DMS79 (cell line): Measurements from ENCODE around the gene ARR3.
"Not testable (repeated sequence)": the region's sequence is repeated elsewhere in the genome, so short reads cannot be mapped to it uniquely, and the experiment has no call there.

Source experiments
- DNase-seq: peaks from one replicate; lab custom pipeline; 2025; lab: John Stamatoyannopoulos, UW

The ARR3 gene

DNA sequence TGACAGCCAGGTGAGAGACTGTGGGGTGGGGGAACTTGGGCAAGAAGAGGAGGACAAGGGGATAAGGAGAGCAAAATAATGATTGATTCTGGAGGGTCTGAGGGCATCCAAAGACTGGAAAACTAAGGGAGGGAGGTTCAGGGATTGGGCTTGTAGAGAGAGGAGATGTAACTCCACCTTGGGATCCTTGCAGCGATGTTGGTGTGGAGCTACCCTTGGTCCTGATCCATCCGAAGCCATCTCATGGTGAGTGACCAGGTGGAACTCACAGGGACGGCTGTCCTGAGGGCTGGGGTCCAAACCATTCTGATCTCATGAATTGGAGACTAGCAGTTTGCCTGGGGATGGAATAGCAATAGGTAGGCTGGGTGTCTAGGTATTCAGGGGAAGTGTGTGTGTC is 12.4 kb downstream of the ARR3 start:
- DNase-seq, result no peak

DNA sequence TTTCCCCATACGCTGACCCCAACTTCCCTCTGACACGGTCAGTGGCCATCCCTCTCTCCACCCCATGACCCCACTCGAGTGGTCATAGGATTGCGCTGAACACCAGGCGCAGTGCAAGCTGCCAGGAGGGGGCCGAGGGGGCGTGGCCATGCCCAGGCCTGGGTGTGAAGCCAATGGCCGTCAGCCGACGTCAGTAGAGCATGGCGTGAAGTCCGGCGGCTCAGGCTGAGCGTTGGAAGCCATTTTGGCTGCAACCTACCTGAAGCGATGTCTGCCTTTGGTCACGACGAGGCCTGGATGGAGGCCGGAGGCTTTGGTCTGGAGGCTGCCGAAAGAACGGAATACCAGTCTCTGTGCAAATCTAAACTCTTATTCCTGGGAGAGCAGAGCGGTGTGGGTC is 13.8 kb downstream of the ARR3 start, which contains the start of gene RAB41:
TSS of gene RAB41 (plus strand) at position 222 of the 400 bp plus-strand sequence. CDS start at position 268, 46 bp downstream.
- DNase-seq, result no peak

DNA sequence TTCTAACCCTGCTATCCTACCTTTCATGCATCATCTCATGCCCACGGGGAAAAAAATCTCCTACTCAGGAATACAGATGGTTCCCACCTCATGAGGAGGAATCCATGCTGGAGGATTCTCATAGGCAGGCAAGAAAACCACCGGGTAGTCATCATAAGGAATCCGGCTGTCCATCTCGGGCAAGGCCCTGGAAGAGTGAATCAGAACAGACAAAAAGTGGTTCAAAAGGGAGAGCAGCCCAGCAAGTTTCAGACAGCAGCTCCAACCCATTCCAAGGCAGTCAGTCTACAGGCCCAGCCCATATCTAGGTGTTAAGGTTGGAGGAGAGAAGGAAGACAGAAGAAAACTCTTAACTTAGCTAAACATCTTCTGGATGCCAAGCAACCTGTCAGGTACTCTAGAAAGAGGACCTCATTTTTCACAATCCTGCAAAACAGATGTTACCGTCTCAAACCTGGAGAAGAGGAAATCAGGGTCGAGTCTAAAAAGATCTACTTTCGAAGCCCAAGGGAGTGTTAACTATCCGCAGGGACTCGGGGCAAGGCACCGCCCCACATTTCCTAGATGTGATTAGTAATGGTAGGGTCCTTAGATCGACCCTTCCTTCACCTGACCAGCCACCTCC is 21.1 kb downstream of the ARR3 start:
- no peak for DNase-seq

DNA sequence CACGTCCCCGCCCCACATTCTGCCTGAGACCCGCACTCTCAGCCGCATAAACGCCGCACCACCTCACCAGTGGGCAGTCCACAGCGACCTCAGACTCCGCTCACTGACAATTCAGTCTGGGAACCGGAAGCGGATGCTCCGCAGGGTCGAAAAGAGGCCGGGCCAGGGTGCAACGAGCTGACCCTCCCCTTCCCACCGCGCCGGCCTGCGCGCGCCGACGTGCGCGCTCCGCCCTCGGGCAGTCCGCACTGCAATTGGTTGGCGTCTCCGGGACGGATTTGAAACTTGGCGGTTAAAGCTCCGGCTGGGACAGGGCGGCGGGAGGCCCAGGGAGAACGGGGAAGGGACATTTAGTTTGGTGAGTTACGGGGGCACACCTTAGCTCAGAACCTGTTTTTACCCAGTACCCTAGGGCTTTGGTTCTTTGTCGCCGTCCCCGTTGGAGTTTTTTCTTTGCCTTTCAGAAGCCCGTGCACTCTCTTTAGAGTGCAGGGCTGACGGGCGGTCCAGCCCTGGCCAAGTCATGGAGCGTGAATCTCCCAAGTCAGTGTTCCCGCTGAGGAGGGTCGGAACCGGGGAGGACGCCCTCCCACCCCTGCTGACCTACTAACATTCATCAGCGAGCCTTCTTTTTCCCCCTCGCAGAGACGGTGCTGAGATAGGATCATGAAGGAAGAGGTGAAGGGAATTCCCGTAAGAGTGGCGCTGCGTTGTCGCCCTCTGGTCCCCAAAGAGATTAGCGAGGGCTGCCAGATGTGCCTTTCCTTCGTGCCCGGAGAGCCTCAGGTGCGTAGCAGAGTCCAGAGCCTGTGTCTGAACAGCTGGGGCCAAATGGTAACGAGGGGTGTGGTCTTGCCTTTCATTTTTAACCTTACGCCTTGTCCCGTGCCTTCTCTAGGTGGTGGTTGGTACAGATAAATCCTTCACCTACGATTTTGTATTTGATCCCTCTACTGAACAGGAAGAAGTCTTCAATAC is 21.9 kb downstream of the ARR3 start, which contains the start of the genes KIF4A and PDZD11:
TSS of gene KIF4A (plus strand) at position 312 of the 978 bp plus-strand sequence. CDS start at position 667, 355 bp downstream.
TSS of gene PDZD11 (minus strand) at position 135 of the 978 bp plus-strand sequence. CDS start 586 bp downstream, outside the sequence.
- peak; percentile 48 for DNase-seq

DNA sequence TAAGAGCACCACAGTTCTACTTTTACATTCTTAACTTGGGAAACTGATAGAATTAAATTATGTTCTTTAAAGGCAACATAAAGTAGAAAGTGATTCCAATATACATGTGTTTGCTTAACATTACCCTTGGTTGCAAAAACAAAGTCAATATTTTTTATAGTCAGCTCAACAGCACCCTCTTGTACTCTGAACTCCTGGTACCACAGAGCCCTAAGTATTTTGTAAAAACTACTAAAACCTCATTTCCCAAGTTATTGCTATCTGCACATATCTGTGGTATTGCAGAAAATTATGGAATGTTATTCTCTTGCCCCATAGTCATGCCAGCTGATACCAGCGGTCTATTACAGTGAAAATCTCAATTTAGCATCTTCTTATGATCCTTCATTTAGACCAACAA is 24.7 kb downstream of the ARR3 start:
- DNase-seq, result no peak

DNA sequence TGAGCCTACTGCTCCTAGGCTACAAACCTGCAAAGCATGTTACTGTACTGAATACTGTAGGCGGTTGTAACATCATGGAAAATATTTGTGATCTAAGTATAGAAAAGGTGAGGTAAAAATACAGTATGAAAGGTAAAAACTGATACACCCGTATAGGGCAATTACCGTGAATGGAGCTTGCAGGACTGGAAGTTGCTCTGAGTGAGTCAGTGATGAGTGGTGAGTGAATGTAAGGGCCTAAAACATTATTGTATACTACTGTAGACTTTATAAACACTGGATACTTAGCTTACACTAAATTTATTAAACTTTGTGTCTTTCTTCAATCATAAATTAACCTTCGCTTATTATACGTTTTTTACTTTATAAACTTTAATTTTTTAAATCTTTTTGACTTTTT is 25.5 kb downstream of the ARR3 start:
- DNase-seq, result no peak

DNA sequence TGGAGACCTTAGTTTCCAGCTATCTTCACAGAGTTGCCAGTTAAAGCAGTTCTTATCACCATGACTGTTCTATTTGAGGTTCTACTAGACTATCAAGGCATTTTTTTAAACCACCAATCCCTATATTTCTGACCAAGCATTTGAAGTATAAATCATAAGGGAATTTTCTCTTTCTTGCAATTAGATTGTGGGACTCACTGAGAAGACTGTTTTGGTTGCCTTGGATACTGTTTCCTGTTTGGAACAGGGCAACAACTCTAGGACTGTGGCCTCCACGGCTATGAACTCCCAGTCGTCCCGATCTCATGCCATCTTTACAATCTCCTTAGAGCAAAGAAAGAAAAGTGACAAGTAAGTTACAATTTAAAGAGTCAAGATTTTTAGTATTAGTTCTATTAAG is 33.6 kb downstream of the ARR3 start:
- no peak for DNase-seq

DNA sequence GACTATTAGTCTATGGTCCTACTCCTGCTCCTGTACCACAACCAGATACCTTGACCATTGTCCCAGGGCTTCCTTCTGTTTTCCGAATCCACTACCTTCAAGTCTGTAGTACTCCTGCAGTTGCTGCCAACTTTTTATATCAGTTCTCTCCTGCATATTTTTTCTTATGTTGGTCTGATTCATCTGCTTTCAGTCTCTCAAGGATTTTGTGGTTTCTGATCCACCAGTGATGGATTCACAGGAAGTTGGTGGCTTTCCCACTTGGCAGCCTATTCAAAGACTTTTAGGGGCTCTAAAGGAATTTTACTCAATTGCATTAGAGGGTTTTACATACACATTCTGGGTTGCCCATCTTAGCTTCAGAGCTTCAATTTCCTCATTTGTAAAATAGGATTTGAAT is 45.4 kb downstream of the ARR3 start:
- no peak for DNase-seq

DNA sequence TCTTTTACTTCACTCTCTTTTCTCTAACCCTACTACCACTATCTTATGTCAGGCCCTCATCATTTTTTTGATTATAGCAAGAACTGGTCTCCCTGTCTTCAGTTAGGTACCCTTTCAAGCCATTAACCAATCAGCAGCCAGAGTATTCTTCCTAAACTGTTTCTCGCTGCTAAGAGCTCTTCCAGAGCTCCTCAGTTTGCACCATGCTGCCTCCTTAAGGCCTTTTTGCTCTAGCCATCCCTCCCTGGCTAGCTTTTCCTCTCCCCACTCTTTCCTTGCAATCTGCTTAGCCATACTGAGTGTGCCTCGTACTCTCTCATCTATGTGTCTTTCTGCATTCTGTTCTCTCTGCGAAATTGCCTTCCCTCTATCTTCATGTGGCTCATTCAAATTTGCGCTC is 54.6 kb downstream of the ARR3 start:
- DNase-seq, result no peak

DNA sequence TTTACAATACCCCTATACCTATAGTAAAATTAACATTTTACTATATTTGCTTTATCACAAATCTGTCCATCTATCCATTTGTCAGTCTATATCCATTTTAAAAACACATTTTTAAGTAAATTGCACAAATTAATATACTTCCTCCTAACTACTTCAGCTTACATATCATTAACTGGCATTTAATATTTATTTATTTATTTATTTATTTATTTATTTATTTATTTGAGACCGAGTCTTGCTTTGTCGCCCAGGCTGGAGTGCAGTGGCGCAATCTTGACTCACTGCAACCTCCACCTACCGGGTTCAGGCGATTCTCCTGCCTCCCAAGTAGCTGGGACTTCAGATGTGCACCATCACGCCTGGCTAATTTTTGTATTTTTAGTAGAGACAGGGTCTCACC is 55.5 kb downstream of the ARR3 start:
- not testable (repeated sequence) for DNase-seq

DNA sequence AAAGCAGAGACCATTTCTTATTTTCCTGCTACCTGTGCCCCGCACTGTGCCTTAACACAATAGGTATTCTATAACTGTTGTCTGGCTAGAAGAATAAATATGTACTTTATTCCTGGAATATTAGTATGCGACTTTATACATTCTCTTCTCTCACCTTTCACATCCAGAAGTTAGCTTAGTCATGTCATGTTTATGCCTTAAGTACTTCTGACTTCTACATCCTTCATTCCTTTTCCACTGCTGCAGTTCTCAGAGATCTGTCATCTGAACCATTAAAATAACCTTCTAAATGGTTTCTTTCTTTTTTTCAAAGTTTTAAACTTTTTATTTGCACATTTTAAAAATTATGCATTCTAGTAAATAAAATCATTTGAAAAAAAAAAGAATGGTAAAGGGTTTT is 56.2 kb downstream of the ARR3 start:
- no peak for DNase-seq

DNA sequence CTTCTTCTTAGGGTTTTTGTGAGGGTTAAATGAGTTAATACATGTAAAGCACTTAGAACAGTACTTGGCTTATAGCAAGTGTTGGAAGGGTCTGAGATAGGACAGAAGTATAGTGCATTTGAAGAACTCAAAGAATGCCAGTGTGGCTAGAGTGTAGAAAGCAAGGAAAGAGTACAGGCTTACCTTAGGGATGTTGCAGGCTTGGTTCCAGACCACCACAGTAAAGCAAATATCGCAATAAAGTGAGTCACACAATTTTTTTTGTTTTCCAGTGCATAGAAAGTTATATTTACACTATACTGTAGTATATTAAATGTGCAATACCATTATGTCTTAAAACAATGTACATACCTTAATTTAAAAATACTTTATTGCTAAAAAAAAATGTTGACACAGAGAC is 63.0 kb downstream of the ARR3 start:
- DNase-seq, result no peak
